Renal pelvis (tissue), 12 donors: ENCODE measurements around the gene SNAPC2. TPM values are rescaled to one million over a fixed set of nuclear protein-coding genes. Genes with fewer than 3 reads are reported as not detected.
A peak's percentile ranks its signal among the peaks of the same experiment; 100 is the strongest.

Experiments
- DNase-seq: peaks from one replicate; pipeline ENCODE4 v3.0.0-alpha.2; 2013
- long read RNA-seq, 16 experiments: transcript quantifications; one replicate each; lab custom pipeline, GENCODE V29; 2026
- polyA plus RNA-seq, 3 donors: library from polyadenylated mRNA; unstranded; fragments of 120-200 nt; gene quantifications; one replicate each; pipeline ENCODE4 v1.2.1, GENCODE V29; 2013; ENCODE audit not compliant: insufficient read length in 3 of 3

SNAPC2 gene
- 10 to 100 TPM; 15.7 to 24.0 (median 23.0) TPM for polyA plus RNA-seq
- long read RNA-seq, donor 1, transcript SNAPC2-201 (5 exons, 1,542 nt), result major isoform, 14 of 16 reads
- long read RNA-seq, donor 1, partial matches to known transcripts, result 0 of 16 reads
- long read RNA-seq, donor 1, other reads (novel, unspliced or antisense), result 0 of 16 reads
- long read RNA-seq, donor 2, transcript SNAPC2-201 (5 exons, 1,542 nt), result major isoform, 7 of 10 reads
- long read RNA-seq, donor 2, partial matches to known transcripts, result 0 of 10 reads
- long read RNA-seq, donor 2, other reads (novel, unspliced or antisense), result 0 of 10 reads
- long read RNA-seq, donor 3, transcript SNAPC2-201 (5 exons, 1,542 nt), result major isoform, 7 of 13 reads
- long read RNA-seq, donor 3, partial matches to known transcripts, result 5 of 13 reads
- long read RNA-seq, donor 3, other reads (novel, unspliced or antisense), result 0 of 13 reads
- long read RNA-seq, donor 4, transcript SNAPC2-201 (5 exons, 1,542 nt), result major isoform, 10 of 12 reads
- long read RNA-seq, donor 4, partial matches to known transcripts, result 0 of 12 reads
- long read RNA-seq, donor 4, other reads (novel, unspliced or antisense), result 0 of 12 reads
- long read RNA-seq, donor 5, transcript SNAPC2-201 (5 exons, 1,542 nt), result major isoform, 5 of 7 reads
- long read RNA-seq, donor 5, partial matches to known transcripts, result 0 of 7 reads
- long read RNA-seq, donor 5, other reads (novel, unspliced or antisense), result 0 of 7 reads
- long read RNA-seq, donor 6, transcript SNAPC2-201 (5 exons, 1,542 nt), result major isoform, 6 of 9 reads
- long read RNA-seq, donor 6, partial matches to known transcripts, result 0 of 9 reads
- long read RNA-seq, donor 6, other reads (novel, unspliced or antisense), result 0 of 9 reads
- long read RNA-seq, donor 7, transcript SNAPC2-201 (5 exons, 1,542 nt), result major isoform, 13 of 28 reads
- long read RNA-seq, donor 7, transcript SNAPC2-204 (4 exons, 975 nt), result minor isoform, 6 of 28 reads
- long read RNA-seq, donor 7, partial matches to known transcripts, result 5 of 28 reads
- long read RNA-seq, donor 7, other reads (novel, unspliced or antisense), result 0 of 28 reads
- long read RNA-seq, donor 8, transcript SNAPC2-201 (5 exons, 1,542 nt), result major isoform, 8 of 10 reads
- long read RNA-seq, donor 8, partial matches to known transcripts, result 0 of 10 reads
- long read RNA-seq, donor 8, other reads (novel, unspliced or antisense), result 0 of 10 reads
- long read RNA-seq, donor 9, transcript SNAPC2-201 (5 exons, 1,542 nt), result major isoform, 14 of 17 reads
- long read RNA-seq, donor 9, partial matches to known transcripts, result 0 of 17 reads
- long read RNA-seq, donor 9, other reads (novel, unspliced or antisense), result 0 of 17 reads
- long read RNA-seq, donor 10, transcript SNAPC2-201 (5 exons, 1,542 nt), result major isoform, 7 of 9 reads
- long read RNA-seq, donor 10, partial matches to known transcripts, result 0 of 9 reads
- long read RNA-seq, donor 10, other reads (novel, unspliced or antisense), result 0 of 9 reads
- long read RNA-seq, donor 11, transcript SNAPC2-201 (5 exons, 1,542 nt), result major isoform, 9 of 14 reads
- long read RNA-seq, donor 11, partial matches to known transcripts, result 0 of 14 reads
- long read RNA-seq, donor 11, other reads (novel, unspliced or antisense), result 0 of 14 reads
- long read RNA-seq, donor 12, transcript SNAPC2-201 (5 exons, 1,542 nt), result major isoform, 22 of 27 reads
- long read RNA-seq, donor 12, partial matches to known transcripts, result 0 of 27 reads
- long read RNA-seq, donor 12, other reads (novel, unspliced or antisense), result 0 of 27 reads
- long read RNA-seq, donor 13, transcript SNAPC2-201 (5 exons, 1,542 nt), result major isoform, 9 of 12 reads
- long read RNA-seq, donor 13, partial matches to known transcripts, result 0 of 12 reads
- long read RNA-seq, donor 13, other reads (novel, unspliced or antisense), result 0 of 12 reads
- long read RNA-seq, donor 14, result 0 reads
- long read RNA-seq, donor 15, result 0 reads
- long read RNA-seq, donor 16, transcript SNAPC2-201 (5 exons, 1,542 nt), result major isoform, 13 of 18 reads
- long read RNA-seq, donor 16, partial matches to known transcripts, result 0 of 18 reads
- long read RNA-seq, donor 16, other reads (novel, unspliced or antisense), result 0 of 18 reads

- peak; percentile 94 for DNase-seq
Measured at GRCh38 chr19:7919610-7920518, at the start of gene SNAPC2. SNAPC2 (plus strand) TSS chr19:7920338; CDS start chr19:7920367, 29 bp downstream.

GRCh38 chr19:7870571-7871436, 49.3 kb upstream of the SNAPC2 start:
- no peak for DNase-seq

DNA sequence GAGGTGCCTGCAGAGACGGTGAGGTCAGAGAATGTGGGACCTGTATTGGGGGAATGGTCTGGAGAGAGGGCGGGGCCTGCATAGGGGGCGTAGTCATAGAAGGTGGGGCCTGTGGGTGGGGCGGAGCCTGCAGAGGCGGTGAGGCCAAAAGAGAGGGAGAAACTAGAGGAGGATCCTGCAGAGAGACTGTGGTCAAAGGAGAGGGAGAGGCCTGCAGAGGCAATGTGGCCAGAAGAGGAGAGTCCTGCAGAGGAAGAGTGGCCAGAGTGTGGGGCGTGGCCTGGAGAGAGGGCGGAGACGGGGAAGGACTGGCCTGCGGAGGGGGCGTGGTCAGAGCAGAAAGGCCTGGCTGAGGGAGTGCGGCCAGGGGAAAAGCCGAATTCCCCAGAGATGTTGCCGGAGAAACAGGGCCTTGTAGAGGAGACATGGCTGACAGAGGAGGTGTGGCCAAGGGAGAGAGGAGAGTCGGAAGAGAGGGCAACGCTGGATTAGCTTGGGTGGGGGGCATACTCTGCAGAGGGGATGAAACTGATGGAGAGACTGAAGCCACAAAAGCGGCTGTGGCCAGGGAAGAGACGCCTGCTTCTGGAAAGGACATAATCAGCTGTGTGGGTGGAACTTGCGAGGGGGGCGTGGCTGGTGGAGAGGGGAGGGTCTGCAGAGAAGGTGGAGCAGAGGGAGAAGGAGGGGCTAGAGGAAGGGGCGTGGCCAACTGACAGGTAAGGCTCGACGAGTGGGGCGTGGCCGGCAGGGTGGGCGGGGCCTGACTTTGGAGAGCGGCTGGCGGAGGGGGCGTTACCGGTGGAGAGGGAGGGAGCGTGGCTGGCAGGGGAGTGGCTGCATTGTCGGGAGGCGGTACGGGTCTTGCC, 48.5 kb upstream of the SNAPC2 start:
- DNase-seq, result peak; percentile 78

- DNase-seq, result no peak
Measured at GRCh38 chr19:7872306-7873204, 47.6 kb upstream of the SNAPC2 start.

DNA sequence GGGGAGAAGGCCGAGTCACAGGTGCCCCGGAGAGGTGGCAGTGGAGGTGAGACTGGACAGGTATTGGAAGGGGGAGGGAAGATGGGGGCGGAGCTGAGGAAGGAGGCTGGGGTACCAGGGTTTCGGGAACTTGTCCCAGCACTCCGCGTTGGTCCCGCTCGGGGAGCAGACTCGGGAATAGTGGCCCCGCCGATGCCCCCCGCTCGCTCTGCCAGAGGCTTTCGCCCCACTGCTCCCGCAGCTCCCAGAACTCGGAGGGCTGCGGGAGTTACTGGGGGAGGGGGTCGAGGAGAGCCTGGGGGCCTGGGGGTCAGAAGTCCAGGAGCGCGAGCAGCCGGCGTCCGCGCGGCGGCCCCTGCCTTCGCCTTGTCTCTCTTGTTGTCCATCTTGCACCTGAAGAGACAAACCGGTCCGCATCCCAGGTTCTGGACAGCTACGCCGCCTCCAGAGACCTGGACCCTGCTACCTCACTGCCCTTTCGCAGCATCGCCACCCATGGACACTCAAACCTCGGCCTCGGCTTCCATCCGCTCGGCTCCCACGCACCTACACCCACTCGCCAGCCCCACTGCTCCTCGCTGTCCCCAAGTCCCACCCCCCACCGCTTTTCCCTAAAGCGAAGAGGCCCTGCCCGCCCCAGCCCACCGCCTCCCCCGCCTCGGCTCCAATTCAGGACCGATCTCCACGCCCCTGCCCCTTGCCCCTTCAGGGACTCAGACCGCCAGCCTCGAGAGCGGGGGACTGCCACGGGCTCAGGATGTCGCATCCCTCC, 46.6 kb upstream of the SNAPC2 start:
- no peak for DNase-seq

DNA sequence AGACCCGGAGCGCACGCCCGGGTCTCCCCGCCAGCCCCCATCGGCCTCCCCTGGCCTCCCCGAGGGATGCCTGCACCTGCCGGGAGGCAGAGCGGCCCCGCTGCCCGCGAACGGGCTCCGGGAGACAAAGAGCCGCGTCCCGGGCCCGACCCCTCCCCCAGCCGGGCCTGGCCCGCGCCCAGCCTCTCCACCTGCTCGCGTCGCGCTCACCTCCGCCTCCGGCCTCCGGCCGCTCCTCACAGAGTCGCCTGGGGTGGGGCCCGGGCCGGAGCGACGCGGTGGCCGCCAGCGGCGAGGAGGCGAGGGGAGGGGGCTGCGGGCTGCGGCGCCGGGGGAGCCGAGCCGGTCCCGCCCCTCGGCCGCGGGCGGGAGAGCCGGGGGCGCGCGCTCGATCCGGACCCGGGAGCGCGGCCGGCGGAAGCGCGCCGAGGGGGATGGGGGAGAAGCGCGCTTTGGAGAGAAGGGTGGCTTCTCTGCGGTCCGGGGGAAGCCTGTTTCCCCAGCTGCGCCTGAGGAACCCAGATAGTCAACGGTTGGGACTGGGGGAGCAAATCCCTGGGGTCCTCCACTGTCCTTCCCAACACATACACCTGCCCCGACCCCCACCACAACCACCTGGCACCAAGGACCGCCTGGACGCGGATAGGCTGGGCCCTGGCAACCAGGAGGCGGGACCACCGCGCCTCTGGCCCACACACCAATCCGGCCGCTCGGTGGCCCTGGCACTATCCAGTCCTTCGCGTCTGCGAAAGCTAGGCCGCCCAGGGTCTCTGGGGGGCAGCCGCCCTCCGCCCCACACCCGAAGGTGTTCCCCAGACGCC, 45.9 kb upstream of the SNAPC2 start, which contains the start of gene PRR36:
PRR36 (minus strand) TSS at position 315 of the 821 bp plus-strand sequence. CDS start 701 bp downstream, outside the sequence.
- peak; percentile 80 for DNase-seq

DNA sequence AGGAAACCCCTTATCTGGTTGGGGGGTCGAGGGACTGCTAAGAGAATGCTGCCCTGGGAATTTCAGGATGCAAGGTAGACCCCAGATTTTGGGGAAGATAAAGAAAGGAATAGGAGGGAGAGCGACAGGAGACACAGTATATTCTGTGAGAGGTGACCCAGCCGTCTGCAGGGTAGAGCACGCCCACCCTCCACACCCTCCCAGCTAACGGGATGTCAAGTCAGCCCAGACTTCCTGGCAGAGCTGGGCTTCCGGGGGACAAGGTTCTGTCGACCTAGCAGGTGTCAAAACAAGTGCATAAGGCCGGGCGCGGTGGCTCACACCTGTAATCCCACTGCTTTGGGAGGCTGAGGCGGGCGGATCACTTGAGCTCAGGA, 45.3 kb upstream of the SNAPC2 start:
- DNase-seq, result no peak

- no peak for DNase-seq
Measured at GRCh38 chr19:7877249-7877836, 42.8 kb upstream of the SNAPC2 start.

DNA sequence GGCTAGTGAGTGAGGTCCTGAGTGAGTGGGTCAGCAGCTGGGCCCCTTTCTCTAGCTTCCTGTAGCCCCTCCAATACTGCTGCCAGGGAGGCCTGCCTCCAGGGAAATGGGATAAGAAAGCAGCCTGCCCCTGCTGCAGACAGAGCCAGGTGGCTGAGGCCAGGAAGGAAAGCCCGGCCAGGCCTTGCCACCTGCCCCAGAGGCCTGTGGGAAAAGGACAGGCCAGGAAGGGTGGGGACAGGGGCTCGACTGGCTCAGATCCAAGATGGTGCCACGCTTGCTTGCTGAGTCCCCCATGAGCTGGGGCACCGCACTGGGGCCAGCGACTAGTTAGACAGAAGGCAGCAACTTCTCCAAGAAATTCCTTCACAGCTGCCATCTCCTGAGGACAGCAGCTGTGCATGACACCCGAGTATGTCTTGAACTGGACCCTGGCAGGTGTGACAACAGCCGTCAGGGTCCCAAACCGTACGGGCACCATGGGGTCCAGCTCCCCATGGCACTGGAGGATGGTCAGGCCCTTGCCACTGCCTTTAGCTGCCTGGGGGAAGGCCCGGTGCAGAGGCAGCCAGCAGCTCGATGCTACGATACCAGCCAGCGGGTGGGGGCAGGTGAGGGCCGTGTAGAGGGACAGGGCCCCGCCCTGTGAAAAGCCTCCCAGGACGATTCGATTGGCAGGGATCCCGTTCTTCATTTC, 40.9 kb upstream of the SNAPC2 start:
- no peak for DNase-seq

GRCh38 chr19:7879836-7880235, 40.3 kb upstream of the SNAPC2 start:
- no peak for DNase-seq

DNA sequence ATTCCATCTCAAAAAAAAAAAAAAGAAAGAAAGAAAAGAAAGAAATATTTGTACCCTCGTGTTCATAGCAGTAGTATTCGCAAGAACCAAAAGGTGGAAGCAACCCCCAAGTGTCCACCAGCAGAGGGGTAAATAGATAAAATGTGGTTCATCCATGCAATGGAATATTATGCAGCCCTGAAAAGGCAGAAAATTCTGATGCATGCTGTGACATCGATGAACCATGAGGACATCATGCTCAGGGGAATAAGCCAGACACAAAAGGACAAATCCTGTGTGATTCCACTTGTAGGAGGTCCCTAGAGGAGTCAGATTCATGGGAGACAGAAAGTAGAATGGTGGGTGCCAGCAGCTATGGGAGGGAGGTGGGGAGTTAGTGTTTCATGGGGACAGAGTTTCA, 38.2 kb upstream of the SNAPC2 start:
- DNase-seq, result no peak

DNA sequence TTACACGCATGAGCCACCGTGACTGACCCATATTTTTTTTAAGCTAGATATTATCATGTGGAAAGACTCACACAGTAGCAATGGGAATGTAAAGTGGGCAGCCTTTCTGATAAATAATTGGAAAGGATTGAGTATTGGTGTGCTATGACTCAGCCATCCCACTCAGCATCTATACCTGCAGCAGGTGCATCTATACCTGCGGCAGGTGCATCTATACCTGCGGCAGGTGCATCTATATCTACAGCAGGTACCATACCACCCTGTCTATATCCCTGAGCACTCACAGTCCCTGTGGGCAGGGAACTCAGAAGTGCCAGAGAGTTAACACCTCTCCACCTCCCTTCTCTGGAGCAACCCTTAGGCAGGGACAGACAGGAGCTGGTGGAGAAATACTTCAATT, 37.0 kb upstream of the SNAPC2 start:
- DNase-seq, result no peak
